ENCODE results near the gene AP5B1. TPM values are rescaled to one million over a fixed set of nuclear protein-coding genes. Genes with fewer than 3 reads are reported as not detected.

AP5B1 gene
- total and polyA plus RNA-seq, 2 experiments from 2014 or later = 3.1 to 16.1 TPM

- TF ChIP-seq ETS1 (IDR thresholded peaks at IDR 0.05) = no peak
- no peak for TF ChIP-seq EZH2 (IDR thresholded peaks at IDR 0.05; ENCODE audit: low read depth, unreplicated experiment)
- TF ChIP-seq EZH2phosphoT487 (IDR thresholded peaks at IDR 0.05; ENCODE audit: unreplicated experiment) = no peak
These were observed 28.1 kb upstream of the AP5B1 start (continued) for GRCh38 chr11:65808744-65809341.

- Histone ChIP-seq H3K9me2 (ENCODE audit: insufficient read depth) (no peaks in the 10 kb centered on the region), H3K4me1 (ENCODE audit: insufficient read depth) (no peaks in the 10 kb centered on the region; the same call in 1 of the 2 replicates), H3K79me2 (replicated peaks; ENCODE audit: insufficient read depth) (no peaks in the 10 kb centered on the region), H3K27ac (ENCODE audit: low read depth) (no peak overlapping the region), H3F3A (replicated peaks; ENCODE audit: low read depth) (no peaks in the 10 kb centered on the region), H3K27me3 (ENCODE audit: insufficient read depth) (no peaks in the 10 kb centered on the region), H2AFZ (no peak overlapping the region), H4K20me1 (replicated peaks; ENCODE audit: insufficient read depth) (no peaks in the 10 kb centered on the region), H3K36me3 (ENCODE audit: insufficient read depth) (no peaks in the 10 kb centered on the region), H3K4me2 (no peak overlapping the region), H3K4me3 (no peak overlapping the region)
- Mint-ChIP-seq H3K4me1 (peaks cover 5% of the 10 kb centered on the region; the same call in 1 of the 3 replicates), H3K9me3 (no peaks in the 10 kb centered on the region; the same call in 2 of the 3 replicates), H3K27me3 (ENCODE audit: insufficient read depth, low read depth, poor library complexity) (peaks cover 4% of the 10 kb centered on the region), H3K36me3 (ENCODE audit: low read depth) (no peaks in the 10 kb centered on the region), H3K27ac (no peak overlapping the region), H3K4me3 (no peak overlapping the region)
- no peak for ATAC-seq
- TF ChIP-seq JUNB (IDR thresholded peaks at IDR 0.05; ENCODE audit: unreplicated experiment) (no peak), CTCF (conservative IDR thresholded peaks at IDR 0.05; ENCODE audit: low read depth in 2 of 2) (no peak), CREB1 (CRISPR knock-in tag; IDR thresholded peaks at IDR 0.05; ENCODE audit: low read depth) (no peak), ETS1 (IDR thresholded peaks at IDR 0.05) (no peak), POLR2AphosphoS5 (IDR thresholded peaks at IDR 0.05; ENCODE audit: low read depth) (no peak), REST (IDR thresholded peaks at IDR 0.05; ENCODE audit: unreplicated experiment) (no peak), ZNF331 (CRISPR knock-in tag; IDR thresholded peaks at IDR 0.05; ENCODE audit: low read depth) (no peak)
- no peak for DNase-seq (ENCODE audit: low spot score)
These were observed 26.2 kb upstream of the AP5B1 start for GRCh38 chr11:65806979-65807378.

Measured in GM23338 (cell line).